DOHH2 (cell line): ENCODE results near the gene AP4E1.

ENCODE experiments used
- H3F3A ChIP-seq: fragments of 200-600 bp; sonication (generic), shearing (Covaris generic); 2 replicates; pipeline ENCODE4 v1.6.0; 2016; ENCODE audit warnings: antibody characterized with exemption, mild to moderate bottlenecking; ENCODE audit not compliant: control insufficient read depth, insufficient read depth
- H3K27ac ChIP-seq: fragments of 200-600 bp; sonication (generic); 2 replicates; pipeline ENCODE4 v1.5.1; 2014; ENCODE audit warnings: low read depth, mild to moderate bottlenecking, low read length, moderate library complexity
- H3K27me3 ChIP-seq: fragments of 200-600 bp; sonication (generic); 2 replicates; pipeline ENCODE4 v1.6.1; 2014; ENCODE audit warnings: mild to moderate bottlenecking, low read length, mixed read lengths; ENCODE audit not compliant: control insufficient read depth
- H3K36me3 ChIP-seq: fragments of 200-600 bp; sonication (generic); 2 replicates; pipeline ENCODE4 v1.6.1; 2014; ENCODE audit warnings: mild to moderate bottlenecking, low read length, moderate library complexity, mixed read lengths; ENCODE audit not compliant: control insufficient read depth
- H3K4me1 ChIP-seq: fragments of 200-600 bp; sonication (generic); 2 replicates; pipeline ENCODE4 v1.6.1; 2014; ENCODE audit warnings: mild to moderate bottlenecking, low read length, mixed read lengths; ENCODE audit not compliant: control insufficient read depth
- H3K4me2 ChIP-seq: fragments of 200-600 bp; sonication (generic); 2 replicates; pipeline ENCODE4 v1.6.0; 2014; ENCODE audit warnings: mild to moderate bottlenecking, low read length, moderate library complexity
- H3K4me3 ChIP-seq: fragments of 200-600 bp; sonication (generic); 2 replicates; pipeline ENCODE4 v1.5.1; 2014; ENCODE audit warnings: mild to moderate bottlenecking, low read length, mixed read lengths
- H3K79me2 ChIP-seq: fragments of 200-600 bp; sonication (generic); 2 replicates; pipeline ENCODE4 v1.6.1; 2014; ENCODE audit warnings: mild to moderate bottlenecking, low read length, mixed read lengths; ENCODE audit not compliant: control insufficient read depth
- H3K9me2 ChIP-seq: fragments of 200-600 bp; sonication (generic); replicated peaks from 2 replicates; pipeline ENCODE4 v1.6.1; 2014; ENCODE audit warnings: mild to moderate bottlenecking, low read length, mixed read lengths; ENCODE audit not compliant: control insufficient read depth
- H3K9me3 ChIP-seq: fragments of 200-600 bp; sonication (generic); 2 replicates; pipeline ENCODE4 v1.6.1; 2014; ENCODE audit warnings: antibody characterized with exemption, low read length, mixed read lengths; ENCODE audit not compliant: control insufficient read depth, insufficient read depth
- H4K20me1 ChIP-seq: fragments of 200-600 bp; sonication (generic); 2 replicates; pipeline ENCODE4 v1.6.0; 2014; ENCODE audit warnings: low read depth, mild to moderate bottlenecking, antibody characterized with exemption, low read length, moderate library complexity; ENCODE audit not compliant: control insufficient read depth, insufficient read depth
- CTCF ChIP-seq: fragments of 200-600 bp; sonication (generic); IDR thresholded peaks from one replicate; pipeline ENCODE4 v1.5.1; 2014; ENCODE audit warnings: antibody characterized with exemption, mild to moderate bottlenecking, low read depth, low read length; ENCODE audit not compliant: poor library complexity, severe bottlenecking
- EZH2phosphoT487 ChIP-seq: fragments of 200-600 bp; sonication (generic); IDR thresholded peaks from 2 replicates; pipeline ENCODE4 v1.6.1; 2017; ENCODE audit warnings: borderline replicate concordance, mild to moderate bottlenecking, antibody characterized with exemption, low read length, moderate library complexity, mixed read lengths

The AP4E1 gene

GRCh38 chr15:51046799-51047449 is 138.4 kb downstream of the AP4E1 start:
- Histone ChIP-seq H3K36me3 (no peaks in the 10 kb centered on the region), H3K9me3 (no peaks in the 10 kb centered on the region), H3K79me2 (no peaks in the 10 kb centered on the region), H3K27ac (no peak overlapping the region), H3K9me2 (no peaks in the 10 kb centered on the region), H3F3A (no peaks in the 10 kb centered on the region), H3K4me3 (no peak overlapping the region), H4K20me1 (no peaks in the 10 kb centered on the region), H3K4me2 (no peak overlapping the region), H3K27me3 (no peaks in the 10 kb centered on the region; the same call in 1 of the 2 replicates), H3K4me1 (peaks cover 19% of the 10 kb centered on the region)
- no peak for TF ChIP-seq EZH2phosphoT487
- TF ChIP-seq CTCF: no peak

- no peak overlapping the region for H3K4me2 ChIP-seq
- no peak overlapping the region for H3K27ac ChIP-seq
- H3K9me2 ChIP-seq: no peaks in the 10 kb centered on the region
- no peaks in the 10 kb centered on the region for H4K20me1 ChIP-seq
- H3K9me3 ChIP-seq: no peaks in the 10 kb centered on the region
- no peaks in the 10 kb centered on the region for H3F3A ChIP-seq
- H3K79me2 ChIP-seq: no peaks in the 10 kb centered on the region
- TF ChIP-seq CTCF (no peak), EZH2phosphoT487 (no peak)
- H3K4me3 ChIP-seq: no peak overlapping the region
- H3K27me3 ChIP-seq: no peaks in the 10 kb centered on the region; the same call in 1 of the 2 replicates
- H3K4me1 ChIP-seq: peaks cover 19% of the 10 kb centered on the region
- H3K36me3 ChIP-seq: no peaks in the 10 kb centered on the region
Observed at GRCh38 chr15:51048308-51048707, 139.8 kb downstream of the AP4E1 start.

DNA sequence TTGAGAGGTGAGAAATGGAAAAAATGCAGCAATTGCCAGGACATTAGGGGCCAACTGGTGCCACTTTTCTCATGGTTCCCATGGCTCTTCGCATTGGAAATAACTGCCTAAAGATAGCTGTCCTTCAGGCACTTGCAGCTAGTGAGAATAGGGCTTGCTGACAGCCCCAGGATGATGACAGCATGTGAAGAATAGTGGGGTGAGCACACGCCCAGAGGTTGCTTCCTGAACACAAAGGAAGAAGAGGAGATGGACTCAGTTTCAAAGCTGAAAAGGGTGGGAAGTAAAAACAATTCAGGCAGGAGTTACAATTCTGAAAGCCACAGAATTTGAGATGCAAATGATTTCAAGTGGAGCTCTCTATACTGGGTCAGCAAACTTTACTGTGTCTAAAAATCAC is 140.6 kb downstream of the AP4E1 start:
- no peaks in the 10 kb centered on the region for H3K9me2 ChIP-seq
- no peaks in the 10 kb centered on the region for H3K79me2 ChIP-seq
- no peaks in the 10 kb centered on the region; the same call in 1 of the 2 replicates for H3K27me3 ChIP-seq
- no peaks in the 10 kb centered on the region for H3K36me3 ChIP-seq
- no peaks in the 10 kb centered on the region for H3K9me3 ChIP-seq
- no peak overlapping the region for H3K4me3 ChIP-seq
- H3F3A ChIP-seq: no peaks in the 10 kb centered on the region
- TF ChIP-seq EZH2phosphoT487 (no peak), CTCF (no peak)
- H4K20me1 ChIP-seq: no peaks in the 10 kb centered on the region
- H3K27ac ChIP-seq: no peak overlapping the region
- H3K4me1 ChIP-seq: peaks cover 19% of the 10 kb centered on the region
- no peak overlapping the region for H3K4me2 ChIP-seq
